ENCODE results near the gene DDX17.

DDX17 gene

DNA sequence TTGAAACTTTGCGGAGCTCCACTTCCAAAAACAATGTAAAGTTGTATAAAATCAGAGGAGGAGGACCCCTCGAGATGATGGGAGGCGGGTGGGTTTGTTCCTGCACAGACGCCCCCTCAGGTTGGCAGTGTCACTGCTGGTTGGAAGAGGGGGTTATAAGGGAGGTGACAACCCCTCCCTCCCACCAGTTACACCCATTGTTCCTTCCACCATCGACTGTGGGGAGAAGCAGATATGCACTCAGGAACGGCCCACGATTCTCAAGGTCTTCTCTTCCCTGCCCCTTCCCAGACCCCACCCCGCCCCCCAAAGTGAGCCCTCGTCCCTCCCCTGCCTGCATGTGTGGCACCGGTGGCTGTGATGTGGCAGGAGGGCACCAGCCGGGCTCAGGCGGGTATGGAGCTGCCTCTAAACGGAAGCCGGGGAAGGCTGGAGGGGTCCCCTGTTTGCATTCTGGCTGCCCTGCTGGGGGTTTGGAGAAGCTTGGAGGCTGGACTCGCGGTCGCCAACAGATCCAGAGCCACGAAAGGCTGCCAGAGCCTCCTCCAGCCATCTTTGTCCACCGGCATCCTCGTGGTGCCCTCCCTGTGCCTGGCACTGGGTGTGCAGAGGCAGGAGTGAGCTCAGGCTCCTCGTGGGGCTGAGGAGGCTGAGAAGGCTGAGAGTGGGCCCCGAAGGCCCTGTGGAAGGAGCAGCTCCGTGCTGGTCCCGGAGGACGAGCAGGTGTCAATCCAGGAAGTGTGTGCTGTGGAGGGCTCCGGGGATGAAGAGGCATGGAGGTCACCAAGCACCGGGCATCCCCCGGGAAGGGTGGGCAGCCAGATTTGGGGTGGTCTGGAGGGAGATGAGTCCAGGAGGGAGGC is 37.4 kb downstream of the DDX17 start:
- H3K36me3 ChIP-seq (replicated peaks), result no peaks in the 10 kb centered on the region
- no peaks in the 10 kb centered on the region for H3K27me3 ChIP-seq (ENCODE audit: low read depth)
- no peaks in the 10 kb centered on the region for H3K9me3 ChIP-seq
- peak overlapping the region; percentile 39 for H3K4me3 ChIP-seq
- H3K4me1 ChIP-seq, result peaks cover 10% of the 10 kb centered on the region
- in situ Hi-C loops (cut with MboI; ENCODE audit: low sequenced_read_pairs), result loop anchor here (10.0 kb wide), 1 partner anchor 64 kb away; no protein-coding TSS in a partner anchor
- DNase-seq (ENCODE audit: low spot score in 2 of 2), result peak in 1 of 2 experiments; percentile 59

DNA sequence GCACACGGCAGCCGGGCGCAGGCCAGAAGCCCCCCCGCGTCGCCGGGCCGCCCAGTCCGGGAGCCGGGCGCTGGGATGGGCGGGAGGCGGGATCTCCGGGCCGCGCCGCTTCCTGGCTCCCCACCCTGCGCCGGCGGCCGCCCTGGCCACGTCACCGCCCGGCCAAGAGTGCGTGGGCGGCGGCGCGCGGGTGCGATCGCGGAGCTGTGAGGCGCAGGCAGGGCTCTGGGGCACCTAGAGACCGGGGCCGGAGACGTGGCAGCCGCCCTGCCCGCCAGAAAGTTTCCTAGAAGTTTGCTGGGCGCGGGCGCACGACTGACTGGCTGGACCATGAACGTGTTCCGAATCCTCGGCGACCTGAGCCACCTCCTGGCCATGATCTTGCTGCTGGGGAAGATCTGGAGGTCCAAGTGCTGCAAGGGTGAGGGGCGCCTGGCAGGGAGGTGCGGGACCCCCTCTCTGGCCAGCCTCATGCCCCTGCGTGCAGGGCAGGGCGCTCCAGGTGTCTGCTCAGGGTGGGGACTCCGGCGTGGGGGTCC is 38.1 kb downstream of the DDX17 start, which contains the start of gene KDELR3:
Gene KDELR3, plus strand, starts transcription at position 193 of the 539 bp plus-strand sequence. Its CDS starts 138 bp downstream, at position 331.
- Histone ChIP-seq H3K4me1 (peaks cover 12% of the 10 kb centered on the region), H3K27me3 (ENCODE audit: low read depth) (no peaks in the 10 kb centered on the region), H3K4me3 (peak within 1 kb of the TSS; percentile 39), H3K9me3 (no peaks in the 10 kb centered on the region), H3K36me3 (replicated peaks) (no peaks in the 10 kb centered on the region)
- DNase-seq (ENCODE audit: low spot score in 2 of 2), result peak in 1 of 2 experiments; percentile 66
- in situ Hi-C loops (cut with MboI; ENCODE audit: low sequenced_read_pairs), result loop anchor here (10.0 kb wide), 1 partner anchor 63 kb away; no protein-coding TSS in a partner anchor

DNA sequence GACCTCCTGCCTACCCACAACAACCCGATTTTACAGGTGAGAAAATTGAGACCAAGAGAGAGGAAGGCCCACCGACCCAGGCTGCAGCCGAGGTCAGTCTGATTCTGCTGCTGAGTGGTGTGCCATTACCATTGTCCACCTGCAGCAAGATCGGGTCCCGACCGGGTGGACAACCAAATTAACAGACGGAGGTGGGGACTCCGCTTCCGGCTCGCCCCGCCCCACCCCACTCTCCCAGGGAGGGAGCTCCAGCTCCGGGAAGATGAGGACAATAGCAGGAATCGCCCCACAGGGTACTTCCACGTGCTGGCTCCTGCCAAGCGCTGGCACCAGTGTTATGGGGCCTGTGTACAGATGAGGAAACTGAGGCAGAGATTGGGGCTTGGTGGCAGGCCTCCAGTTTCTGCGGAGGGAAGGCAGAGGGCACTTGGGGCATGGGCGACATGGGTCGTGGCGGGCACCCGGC is 38.6 kb downstream of the DDX17 start:
- Histone ChIP-seq H3K27me3 (ENCODE audit: low read depth) (no peaks in the 10 kb centered on the region), H3K4me3 (peak overlapping the region; percentile 39), H3K9me3 (no peaks in the 10 kb centered on the region), H3K36me3 (replicated peaks) (no peaks in the 10 kb centered on the region), H3K4me1 (peaks cover 12% of the 10 kb centered on the region)
- peak in 1 of 2 experiments; percentile 42 for DNase-seq (ENCODE audit: low spot score in 2 of 2)
- in situ Hi-C loops (cut with MboI; ENCODE audit: low sequenced_read_pairs), result loop anchor here (10.0 kb wide), 1 partner anchor 63 kb away; no protein-coding TSS in a partner anchor

DNA sequence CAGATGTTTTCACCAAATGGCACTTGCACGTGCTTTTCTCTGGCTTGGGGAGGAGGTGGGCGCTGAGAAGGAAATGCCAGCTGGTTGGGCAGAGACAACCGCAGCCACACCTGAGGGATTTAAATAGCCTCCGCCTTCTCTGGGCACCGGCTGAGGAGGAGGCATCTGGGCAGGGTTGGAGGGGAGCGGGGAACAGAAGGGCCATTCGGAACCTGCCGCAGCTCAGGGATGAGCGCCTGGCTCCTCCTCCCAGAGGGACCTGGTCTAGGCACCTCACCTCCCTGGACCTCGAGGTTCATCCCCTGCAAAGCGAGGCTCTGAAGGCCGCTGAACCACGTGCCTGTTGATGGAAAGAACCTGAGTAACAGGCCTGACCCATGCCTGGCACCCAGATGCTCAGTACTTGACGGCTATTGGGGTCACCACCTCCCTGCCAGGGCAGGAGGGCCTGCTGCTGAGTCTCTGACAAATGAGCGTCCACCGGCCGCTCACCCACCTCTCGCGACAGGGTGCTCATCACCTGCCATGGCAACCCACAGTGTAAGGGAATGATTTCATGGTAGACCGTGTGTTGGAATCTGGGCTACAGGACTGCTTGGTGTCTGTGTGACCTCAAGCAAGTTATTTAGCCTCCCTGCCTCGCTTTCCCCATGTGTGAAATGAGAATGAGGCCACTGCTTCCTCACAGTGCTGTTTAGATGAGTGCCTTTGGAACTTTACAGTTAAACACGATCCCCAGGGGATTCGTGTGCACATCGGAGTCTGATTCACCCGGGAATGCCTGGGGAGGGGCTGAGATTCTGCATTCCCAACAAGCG is 40.2 kb downstream of the DDX17 start:
- H3K4me1 ChIP-seq, result peaks cover 22% of the 10 kb centered on the region
- no peaks in the 10 kb centered on the region for H3K9me3 ChIP-seq
- DNase-seq (ENCODE audit: low spot score in 2 of 2), result no peak
- H3K27me3 ChIP-seq (ENCODE audit: low read depth), result no peaks in the 10 kb centered on the region
- H3K36me3 ChIP-seq (replicated peaks), result no peaks in the 10 kb centered on the region
- no peak overlapping the region for H3K4me3 ChIP-seq
- in situ Hi-C loops (cut with MboI; ENCODE audit: low sequenced_read_pairs), result loop anchor here (10.0 kb wide), 1 partner anchor 61 kb away; no protein-coding TSS in a partner anchor

DNA sequence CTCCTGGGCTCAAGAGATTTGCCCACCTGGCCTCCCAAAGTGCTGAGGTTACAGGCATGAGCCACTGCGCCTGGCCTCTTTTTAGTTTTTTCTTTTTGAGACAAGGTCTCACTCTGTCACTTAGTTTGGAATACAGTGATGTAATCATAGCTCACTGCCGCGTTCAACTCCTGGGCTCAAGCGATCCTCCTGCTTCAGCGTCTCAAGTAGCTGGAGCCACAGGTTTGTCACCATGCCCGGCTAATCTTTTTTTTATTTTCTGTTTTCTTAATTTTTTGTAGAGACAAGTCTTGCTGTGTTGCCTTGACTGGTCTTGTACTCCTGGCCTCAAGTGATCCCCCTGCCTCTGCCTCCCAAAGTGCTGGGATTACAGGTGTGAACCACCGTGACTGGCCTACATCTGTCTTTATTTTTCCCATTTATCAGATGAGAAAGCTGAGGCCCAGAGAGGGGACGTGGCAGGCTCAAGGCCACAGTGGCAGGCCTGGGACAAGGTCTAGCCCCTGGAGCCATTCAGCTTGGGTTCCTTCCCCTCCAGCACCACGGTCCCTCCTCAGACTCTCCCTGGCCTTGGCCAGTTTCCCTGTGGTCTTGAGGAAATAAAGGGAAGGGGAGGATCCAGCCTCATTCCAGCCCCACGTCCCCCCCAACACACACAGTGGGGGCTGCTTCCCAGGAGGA is 41.0 kb downstream of the DDX17 start:
- DNase-seq (ENCODE audit: low spot score in 2 of 2), result no peak
- in situ Hi-C loops (cut with MboI; ENCODE audit: low sequenced_read_pairs), result loop anchor here (10.0 kb wide), 1 partner anchor 60 kb away; no protein-coding TSS in a partner anchor
- H3K9me3 ChIP-seq, result no peaks in the 10 kb centered on the region
- no peak overlapping the region for H3K4me3 ChIP-seq
- H3K36me3 ChIP-seq (replicated peaks), result no peaks in the 10 kb centered on the region
- no peaks in the 10 kb centered on the region for H3K27me3 ChIP-seq (ENCODE audit: low read depth)
- peaks cover 22% of the 10 kb centered on the region for H3K4me1 ChIP-seq

DNA sequence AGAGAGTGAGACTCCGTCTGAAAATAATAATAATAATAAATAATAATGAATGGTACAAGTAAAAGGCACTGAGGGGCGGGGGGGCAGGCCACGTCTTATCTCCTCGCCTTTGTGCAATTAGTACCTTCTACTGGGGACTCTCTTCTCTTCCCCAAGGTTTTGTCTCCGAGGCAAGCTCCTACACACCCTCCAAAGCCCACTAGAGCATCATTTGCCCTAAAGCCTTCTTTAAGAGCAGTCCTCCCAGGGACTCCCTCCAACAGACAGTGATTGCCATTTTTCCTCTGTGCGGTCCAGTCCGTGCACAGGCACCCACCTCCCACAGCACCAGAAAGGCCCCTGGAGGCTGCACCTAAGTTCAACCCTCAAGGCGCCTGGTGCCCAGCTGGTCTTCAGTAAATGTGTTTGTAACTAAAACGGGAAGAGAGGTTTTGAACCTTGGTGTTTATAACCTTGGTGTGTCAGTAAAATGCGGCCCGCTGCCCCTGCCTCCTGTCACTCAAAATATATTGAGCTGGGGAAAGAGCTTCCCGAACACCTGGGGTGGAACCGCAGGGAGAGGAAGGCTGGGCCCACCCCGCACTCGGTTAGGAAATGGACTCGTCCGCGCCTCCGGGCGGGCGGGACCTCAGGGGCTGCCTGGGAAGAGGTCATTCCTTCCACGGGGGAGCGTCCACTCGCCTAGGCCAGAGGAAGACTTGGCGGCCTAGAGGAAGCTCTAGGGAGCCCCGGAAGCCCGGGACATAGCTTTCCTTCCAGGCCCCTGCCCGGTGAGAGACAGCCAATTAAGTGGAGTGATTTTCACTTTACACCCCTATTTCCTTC is 42.9 kb downstream of the DDX17 start:
- H3K4me3 ChIP-seq, result no peak overlapping the region
- DNase-seq (ENCODE audit: low spot score in 2 of 2), result peak in 1 of 2 experiments; percentile 70
- no peaks in the 10 kb centered on the region for H3K27me3 ChIP-seq (ENCODE audit: low read depth)
- no peaks in the 10 kb centered on the region for H3K36me3 ChIP-seq (replicated peaks)
- no peaks in the 10 kb centered on the region for H3K9me3 ChIP-seq
- H3K4me1 ChIP-seq, result peaks cover 19% of the 10 kb centered on the region
- in situ Hi-C loops (cut with MboI; ENCODE audit: low sequenced_read_pairs), result loop anchor here (10.0 kb wide), 1 partner anchor 58 kb away; no protein-coding TSS in a partner anchor

DNA sequence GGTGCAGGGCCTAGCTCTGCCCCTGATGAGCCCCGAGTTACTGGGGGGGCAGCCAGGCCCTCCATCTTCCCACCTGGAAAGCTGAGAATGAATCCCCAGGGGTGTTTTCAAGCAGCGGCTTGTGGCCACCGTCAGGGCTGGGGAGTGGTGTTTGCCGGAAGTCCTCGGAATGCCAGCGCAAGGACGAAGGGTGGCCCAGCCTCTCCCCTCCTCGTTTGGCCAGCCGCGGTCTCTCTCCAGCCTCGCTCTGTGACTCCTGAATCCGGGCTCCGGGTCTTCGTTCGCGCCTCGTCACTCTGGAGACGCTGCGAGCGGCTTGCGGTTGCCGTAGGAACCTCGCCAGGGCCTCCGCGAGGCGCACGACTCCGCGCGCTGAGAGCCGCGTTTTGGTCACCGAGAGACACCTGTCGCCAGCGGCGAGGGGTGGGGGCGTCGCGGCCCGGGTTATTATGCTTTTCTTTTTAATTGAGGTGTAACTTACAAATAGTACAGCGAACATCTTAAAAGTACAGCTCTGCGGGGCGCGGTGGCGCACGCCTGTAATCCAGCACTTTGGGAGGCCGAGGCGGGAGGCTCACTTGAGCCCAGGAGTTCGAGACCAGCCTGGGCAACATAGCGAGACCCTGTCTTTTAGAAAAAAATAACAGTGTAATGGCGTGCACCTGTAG is 44.6 kb downstream of the DDX17 start:
- Histone ChIP-seq H3K27me3 (ENCODE audit: low read depth) (no peaks in the 10 kb centered on the region), H3K4me3 (peak overlapping the region; percentile 11), H3K4me1 (peaks cover 12% of the 10 kb centered on the region), H3K9me3 (no peaks in the 10 kb centered on the region), H3K36me3 (replicated peaks) (no peaks in the 10 kb centered on the region)
- DNase-seq (ENCODE audit: low spot score in 2 of 2), result peak; percentile 81 to 96
- in situ Hi-C loops (cut with MboI; ENCODE audit: low sequenced_read_pairs), result loop anchor here (10.0 kb wide), 1 partner anchor 57 kb away; no protein-coding TSS in a partner anchor

DNA sequence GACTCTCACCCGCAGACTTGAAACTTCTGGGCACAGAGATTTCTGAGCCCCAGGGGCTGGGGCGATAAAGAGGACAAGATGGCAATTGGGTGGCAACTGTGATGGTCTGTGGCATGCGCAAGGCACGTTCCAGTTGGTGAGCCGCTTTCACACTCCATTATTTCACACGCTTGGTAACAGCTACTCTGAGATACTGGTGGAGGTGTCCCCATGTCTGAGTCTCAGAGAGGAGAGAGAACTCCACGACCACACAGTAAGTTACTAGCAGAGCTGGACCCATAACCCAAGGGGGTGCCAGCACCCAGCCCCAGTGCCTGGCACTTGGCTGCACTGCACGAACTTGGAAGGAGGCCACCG is 45.1 kb downstream of the DDX17 start:
- Histone ChIP-seq H3K9me3 (no peaks in the 10 kb centered on the region), H3K4me1 (peaks cover 12% of the 10 kb centered on the region), H3K27me3 (ENCODE audit: low read depth) (no peaks in the 10 kb centered on the region), H3K36me3 (replicated peaks) (no peaks in the 10 kb centered on the region), H3K4me3 (peak overlapping the region; percentile 11)
- DNase-seq (ENCODE audit: low spot score in 2 of 2), result no peak
- in situ Hi-C loops (cut with MboI; ENCODE audit: low sequenced_read_pairs), result loop anchor here (10.0 kb wide), 1 partner anchor 56 kb away; no protein-coding TSS in a partner anchor

DNA sequence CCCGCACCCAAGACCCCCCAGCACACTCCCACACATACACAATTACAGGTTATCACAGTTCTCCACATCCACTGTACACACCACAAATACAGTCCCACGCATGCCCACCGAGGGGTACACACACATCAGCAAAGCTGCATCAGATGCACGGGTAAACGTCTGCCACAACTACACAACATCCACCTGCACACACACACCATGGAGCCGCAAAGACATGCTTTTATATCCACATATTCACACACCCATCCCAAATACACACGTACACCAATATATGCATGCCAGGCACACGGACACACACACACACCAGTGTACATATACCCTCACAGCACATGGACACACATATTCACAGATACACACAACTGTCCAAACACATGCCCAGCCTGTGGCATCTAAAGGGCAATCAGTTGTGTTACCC is 45.7 kb downstream of the DDX17 start:
- H3K27me3 ChIP-seq (ENCODE audit: low read depth), result no peaks in the 10 kb centered on the region
- no peak for DNase-seq (ENCODE audit: low spot score in 2 of 2)
- no peaks in the 10 kb centered on the region for H3K9me3 ChIP-seq
- H3K36me3 ChIP-seq (replicated peaks), result no peaks in the 10 kb centered on the region
- H3K4me1 ChIP-seq, result peaks cover 12% of the 10 kb centered on the region
- in situ Hi-C loops (cut with MboI; ENCODE audit: low sequenced_read_pairs), result loop anchor here (10.0 kb wide), 1 partner anchor 56 kb away; no protein-coding TSS in a partner anchor
- H3K4me3 ChIP-seq, result no peak overlapping the region

DNA sequence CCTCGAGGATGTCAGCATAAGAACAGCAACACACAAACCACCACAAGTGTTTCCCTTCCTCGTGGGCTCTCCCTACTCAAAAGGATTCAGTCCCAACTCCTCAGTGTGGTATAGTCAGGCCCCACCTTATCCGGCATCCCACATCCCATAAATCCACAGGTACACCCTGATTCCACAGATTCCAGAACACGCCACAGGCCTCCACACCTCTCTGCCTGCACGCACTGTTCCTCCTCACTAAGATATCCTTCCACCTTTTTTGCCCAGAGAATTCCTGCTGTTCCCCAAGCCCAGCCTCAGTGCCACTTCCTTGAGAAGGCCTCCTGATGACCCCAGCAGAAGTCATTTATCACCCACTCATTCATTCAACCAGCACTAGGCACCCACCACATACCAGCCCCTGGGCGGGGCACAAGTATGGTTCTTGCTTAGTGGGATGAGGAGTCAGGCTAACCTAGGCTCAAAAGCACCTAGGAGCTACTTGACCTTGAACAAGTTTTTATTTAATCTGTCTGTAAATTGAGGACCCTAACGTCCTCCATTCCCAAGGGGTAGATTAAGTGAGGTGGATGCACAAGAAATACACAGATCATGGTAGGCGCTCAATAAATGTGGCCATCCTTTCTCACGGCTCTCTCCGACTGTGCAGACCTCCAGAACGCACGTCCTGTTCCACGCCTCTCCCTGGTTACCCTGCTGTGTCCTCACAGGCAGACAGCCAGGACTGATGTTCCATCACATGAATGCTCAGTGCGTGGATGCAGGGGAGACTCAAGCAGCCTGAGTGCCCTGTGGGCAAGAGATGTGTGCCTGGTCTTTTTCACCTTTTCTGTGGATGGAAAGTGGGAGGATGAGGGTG is 49.0 kb downstream of the DDX17 start:
- no peaks in the 10 kb centered on the region for H3K27me3 ChIP-seq (ENCODE audit: low read depth)
- DNase-seq (ENCODE audit: low spot score in 2 of 2), result no peak
- H3K4me1 ChIP-seq, result peaks cover 10% of the 10 kb centered on the region
- H3K9me3 ChIP-seq, result no peaks in the 10 kb centered on the region
- in situ Hi-C loops (cut with MboI; ENCODE audit: low sequenced_read_pairs), result no loop called here
- no peak overlapping the region for H3K4me3 ChIP-seq
- no peaks in the 10 kb centered on the region for H3K36me3 ChIP-seq (replicated peaks)

DNA sequence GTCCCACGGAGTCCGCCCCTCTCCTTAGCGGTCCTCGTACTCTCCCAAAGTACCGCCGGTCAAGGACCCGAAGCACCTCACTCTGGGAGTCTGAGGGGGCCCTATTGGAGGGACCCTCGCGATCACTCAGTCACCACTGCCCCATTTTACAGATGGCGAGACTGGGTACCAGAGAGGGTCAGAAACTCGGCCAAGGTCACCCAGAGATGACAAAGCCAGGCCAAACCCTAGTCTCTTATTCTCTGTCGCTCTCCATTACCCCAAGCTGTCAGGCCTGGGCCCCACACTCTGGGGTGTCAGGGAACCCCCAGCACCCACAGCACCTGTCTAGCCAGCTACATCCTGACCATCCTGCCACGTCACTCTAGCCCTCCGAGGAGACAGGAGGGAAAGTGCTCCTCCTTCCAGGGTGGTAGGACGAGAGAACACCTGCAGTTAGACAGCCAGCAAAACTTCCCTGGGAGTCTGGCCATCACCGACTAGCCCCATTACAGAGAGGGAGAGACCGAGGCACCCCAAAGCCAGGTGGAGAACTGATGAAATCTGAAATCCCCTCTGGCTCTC is 49.8 kb downstream of the DDX17 start:
- no peaks in the 10 kb centered on the region for H3K9me3 ChIP-seq
- peaks cover 6% of the 10 kb centered on the region for H3K4me1 ChIP-seq
- no peak for DNase-seq (ENCODE audit: low spot score in 2 of 2)
- H3K27me3 ChIP-seq (ENCODE audit: low read depth), result no peaks in the 10 kb centered on the region
- no peaks in the 10 kb centered on the region for H3K36me3 ChIP-seq (replicated peaks)
- H3K4me3 ChIP-seq, result peak overlapping the region; percentile 39
- in situ Hi-C loops (cut with MboI; ENCODE audit: low sequenced_read_pairs), result no loop called here

Measured in HAP-1 (cell line).